Measurements from ENCODE around the gene AGAP9. TPM values are rescaled to one million over a fixed set of nuclear protein-coding genes. Genes with fewer than 3 reads are reported as not detected.
"Not testable (repeated sequence)": the region's sequence is repeated elsewhere in the genome, so short reads cannot be mapped to it uniquely, and the experiment has no call there.

AGAP9 gene
- total RNA-seq: 2.0 and 3.5 TPM in 2 replicates
- polyA plus RNA-seq (2012): 4.5 TPM

DNA sequence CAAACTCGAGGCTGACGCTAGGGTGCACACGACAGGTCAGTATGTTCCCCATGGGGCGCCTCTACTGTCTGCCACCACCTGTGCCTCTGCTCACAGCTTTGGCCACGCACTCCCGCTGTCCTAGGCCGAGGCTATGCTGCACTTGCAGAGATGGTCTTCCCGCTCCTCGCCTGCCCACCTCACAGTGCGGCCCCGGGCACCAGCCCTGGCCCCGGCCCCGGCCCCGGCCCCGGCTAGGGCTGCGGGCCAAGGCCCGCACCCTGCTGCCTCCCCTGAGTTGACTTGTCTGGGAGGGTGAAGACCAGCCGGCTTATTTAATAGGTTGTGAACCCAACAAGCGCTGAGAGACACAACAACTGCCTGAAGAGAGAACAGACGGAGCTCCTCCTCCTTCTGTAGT, at the start of gene AGAP9:
TSS of gene AGAP9 (minus strand) at position 164 of the 400 bp plus-strand sequence. CDS start at position 52, 112 bp downstream.
- not testable (repeated sequence) for DNase-seq (ENCODE audit: low read depth)

DNA sequence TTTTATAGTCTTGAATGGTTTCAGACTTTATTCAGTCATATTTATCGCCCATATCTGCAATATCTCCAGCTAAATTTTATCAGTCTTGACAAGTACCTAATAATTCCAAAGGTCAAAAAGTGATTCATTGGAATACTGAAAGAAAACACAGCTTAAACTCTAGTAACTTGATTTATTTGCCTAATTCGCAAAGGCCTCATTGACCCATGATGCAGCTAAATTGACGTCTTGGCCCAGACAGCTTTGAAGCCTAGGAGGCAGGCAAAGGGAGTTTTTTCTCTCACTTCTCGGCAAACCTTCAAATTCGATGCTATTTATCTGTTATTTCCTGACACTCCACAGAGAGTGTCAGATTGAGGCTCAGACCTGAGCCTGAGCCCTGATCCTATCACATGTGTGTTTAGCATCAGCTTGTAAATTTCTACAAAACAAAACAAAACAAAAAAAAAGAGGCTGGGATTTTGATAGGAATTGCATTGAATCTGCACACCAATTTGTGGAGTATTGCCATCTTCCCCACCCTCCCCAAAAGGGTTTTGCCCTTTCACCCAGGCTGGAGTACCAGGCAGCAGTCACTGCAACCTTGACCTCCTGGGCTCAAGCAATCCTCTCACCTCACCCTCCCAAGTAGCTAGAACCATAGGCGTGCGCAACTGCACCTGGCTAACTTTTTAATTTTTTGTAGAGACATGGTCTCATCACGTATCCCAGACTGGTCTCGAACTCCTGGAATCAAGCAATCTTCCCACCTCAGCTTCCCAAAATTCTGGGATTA, 47.9 kb upstream of the AGAP9 start:
- not testable (repeated sequence) for DNase-seq (ENCODE audit: low read depth)

DNA sequence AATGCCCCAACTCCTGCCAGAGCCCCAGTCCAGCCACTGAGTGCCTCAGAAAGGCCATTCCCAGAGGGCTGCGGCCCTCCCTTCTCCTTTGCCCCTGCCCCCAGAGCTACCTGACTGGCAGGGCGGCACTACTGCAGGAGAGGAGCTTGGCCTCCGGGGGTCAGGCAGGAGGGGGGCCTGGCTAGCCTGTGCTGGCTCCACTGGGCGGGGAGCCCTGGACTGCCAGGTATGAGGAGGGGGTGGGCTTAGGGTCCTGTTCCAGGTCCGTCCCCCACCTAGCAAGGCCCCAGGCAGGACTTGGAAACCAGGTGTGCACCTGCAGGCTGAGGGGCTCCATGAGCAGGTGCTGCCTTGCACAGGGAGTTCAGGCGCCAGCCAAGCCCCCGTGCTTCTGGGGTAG, 43.3 kb upstream of the AGAP9 start:
- DNase-seq (ENCODE audit: low read depth): not testable (repeated sequence)

DNA sequence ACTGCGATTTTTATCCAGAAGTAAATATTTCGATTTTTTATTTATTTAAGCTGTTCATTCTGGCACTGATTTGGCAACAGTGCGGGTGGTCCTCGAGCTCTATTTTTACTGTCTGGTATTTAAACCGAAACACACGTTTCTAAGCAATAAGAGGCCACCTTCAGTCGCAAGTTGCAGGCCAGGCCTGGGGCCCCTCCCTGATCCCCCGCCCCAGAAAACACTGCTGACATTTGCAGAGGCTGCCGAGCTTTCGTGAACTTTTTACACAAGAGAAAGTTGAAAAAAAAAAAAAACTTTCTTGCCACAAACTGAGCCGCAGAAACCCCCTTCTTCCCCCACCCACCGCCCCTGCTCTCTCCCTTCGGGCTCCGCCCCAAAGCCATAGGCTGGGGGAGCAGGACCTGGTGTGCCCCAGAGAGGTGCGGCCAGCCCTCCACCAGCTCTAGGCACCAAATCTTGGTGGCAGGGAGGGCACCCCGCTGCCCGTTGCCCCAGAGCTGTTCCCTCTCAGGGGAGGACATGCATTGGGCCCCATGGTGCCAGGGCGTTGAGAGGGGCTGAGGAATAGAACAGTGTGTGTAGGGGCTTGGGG, 42.8 kb upstream of the AGAP9 start:
- DNase-seq (ENCODE audit: low read depth): not testable (repeated sequence)

DNA sequence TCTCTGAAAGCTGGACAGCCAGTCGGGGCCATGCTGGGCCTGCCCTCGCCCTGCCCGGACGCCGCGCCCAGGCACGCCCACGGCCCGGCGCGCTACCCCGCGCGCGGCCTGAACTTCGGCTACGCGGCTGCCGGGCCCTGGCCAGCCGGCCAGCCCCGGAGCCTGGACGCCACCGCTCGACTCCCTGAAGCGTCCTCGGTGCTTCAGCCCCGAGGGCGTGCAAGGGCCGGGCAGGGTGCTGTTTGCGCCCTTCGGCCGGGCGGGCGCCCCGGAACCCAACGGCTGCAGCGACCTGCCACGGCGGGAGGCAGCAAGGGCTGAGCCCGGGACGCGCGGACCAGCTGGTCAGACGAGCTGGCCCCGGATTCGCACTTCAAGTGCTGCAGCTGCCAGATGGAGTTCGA, 42.1 kb upstream of the AGAP9 start:
- DNase-seq (ENCODE audit: low read depth): not testable (repeated sequence)

DNA sequence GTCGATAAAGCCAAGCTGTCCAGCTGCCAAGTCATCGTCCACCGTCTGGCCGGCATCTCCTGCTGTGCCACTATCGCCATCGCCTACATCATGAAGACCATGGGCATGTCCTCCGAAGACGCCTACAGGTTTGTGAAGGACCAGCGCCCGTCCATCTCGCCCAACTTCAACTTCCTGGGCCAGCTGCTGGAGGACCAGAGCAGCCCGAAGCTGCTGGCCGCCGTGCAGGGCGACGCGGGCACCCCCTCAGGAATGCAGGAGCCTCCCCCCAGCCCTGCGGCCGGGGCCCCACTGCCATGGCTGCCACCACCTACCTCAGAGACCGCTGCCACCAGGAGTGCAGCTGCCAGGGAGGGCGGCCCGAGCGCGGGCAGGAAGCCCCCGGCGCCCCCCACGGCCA, 41.5 kb upstream of the AGAP9 start:
- not testable (repeated sequence) for DNase-seq (ENCODE audit: low read depth)

DNA sequence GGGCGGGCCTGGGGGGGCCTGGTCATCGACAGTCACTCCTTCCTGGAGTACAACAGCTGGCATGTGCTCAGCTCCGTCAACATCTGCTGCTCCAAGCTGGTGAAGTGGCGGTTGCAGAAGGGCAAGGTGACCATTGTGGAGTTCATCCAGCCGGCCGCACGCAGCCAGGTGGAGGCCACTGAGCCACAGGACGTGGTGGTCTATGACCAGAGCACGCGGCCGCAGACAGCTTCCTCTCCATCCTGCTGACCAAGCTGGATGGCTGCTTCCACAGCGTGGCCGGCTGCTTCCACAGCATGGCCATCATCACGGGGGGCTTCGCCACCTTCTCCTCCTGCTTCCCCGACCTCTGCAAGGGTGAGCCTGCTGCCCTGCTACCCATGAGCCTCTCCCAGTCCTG, 40.9 kb upstream of the AGAP9 start:
- not testable (repeated sequence) for DNase-seq (ENCODE audit: low read depth)

DNA sequence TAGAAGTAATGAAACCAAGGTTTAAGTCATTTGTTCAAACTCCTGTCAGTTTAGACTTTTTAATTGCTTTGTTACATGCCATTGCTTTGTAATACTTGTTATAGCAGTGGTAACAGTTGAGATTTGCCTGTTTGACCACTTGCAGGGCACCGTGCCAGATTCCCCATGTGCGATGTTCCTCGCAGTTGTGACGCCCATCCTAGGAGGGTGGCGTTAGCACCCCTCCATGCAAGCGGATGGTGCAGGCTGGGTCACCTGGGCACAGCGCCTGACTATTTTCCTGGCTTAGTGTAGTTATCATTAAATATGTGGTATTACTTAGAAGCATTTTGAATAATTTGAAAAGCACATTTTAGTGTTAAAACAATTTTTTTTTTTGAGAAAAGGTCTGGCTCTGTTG, 37.0 kb upstream of the AGAP9 start:
- DNase-seq (ENCODE audit: low read depth): peak; percentile 5

DNA sequence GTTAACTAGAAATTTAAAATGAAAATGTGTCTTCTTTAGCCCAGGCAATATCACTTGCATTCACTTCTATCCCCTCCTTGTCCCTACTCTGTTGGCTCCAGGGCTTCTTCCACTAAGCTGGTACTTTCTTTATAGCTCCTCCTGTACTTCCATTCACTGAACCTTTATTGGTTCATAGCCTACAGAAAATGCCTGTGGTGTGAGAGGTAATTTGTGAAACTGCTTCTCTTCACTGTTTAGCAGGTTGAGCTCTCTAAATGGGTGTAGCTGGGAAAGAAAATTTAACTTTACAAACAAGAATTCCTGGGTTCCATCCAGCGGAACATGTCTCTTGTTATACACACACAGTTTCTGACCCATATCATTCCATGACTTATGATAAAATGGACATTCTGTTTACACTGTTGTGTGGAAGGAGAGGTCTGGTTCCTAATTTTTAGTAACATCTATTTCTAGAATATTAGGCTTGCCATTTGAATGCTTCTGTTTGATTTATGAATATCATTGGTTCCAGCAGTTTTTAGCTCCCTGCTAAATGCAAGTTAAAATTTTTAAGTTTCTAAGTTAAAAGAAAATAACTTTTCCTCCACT, 36.4 kb upstream of the AGAP9 start:
- peak; percentile 0 for DNase-seq (ENCODE audit: low read depth)

DNA sequence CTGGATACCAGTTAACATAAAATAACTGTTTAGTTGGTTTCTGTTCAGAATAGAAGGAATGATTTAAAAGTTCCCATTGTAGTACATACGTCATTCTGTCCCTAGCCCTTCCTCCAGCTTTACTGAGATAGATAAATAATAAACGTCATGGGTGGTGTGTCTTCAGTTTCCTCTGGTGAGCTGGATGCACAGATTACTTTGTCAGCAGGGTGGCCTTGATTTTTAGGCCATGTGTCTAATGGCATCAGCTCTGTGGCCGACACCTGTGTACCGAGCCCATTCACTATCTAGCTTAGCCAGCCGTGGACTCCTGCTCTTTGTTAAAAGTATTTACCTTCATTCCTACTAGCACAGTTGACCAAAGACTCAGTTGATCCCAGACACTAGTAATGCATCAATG, 34.7 kb upstream of the AGAP9 start:
- peak; percentile 0 for DNase-seq (ENCODE audit: low read depth)

DNA sequence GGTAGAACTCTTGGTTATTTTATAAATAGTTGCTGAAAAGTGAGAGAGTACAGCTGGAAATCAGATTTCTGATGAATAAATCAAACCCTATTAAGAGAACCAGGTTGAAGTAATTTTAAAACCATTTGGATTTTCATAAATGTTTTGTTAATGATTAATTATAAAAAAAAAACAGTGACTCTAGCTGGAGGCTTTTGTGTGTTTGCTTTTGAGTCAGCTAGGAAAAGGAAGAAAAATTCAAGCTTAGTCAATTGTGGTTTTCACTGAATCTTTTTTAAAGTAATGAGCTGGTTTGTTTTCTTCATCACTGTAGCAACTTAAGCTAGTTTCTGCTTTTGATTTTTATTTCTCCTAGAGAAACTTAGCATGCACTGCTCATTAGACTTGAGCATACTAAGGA, 34.2 kb upstream of the AGAP9 start:
- DNase-seq (ENCODE audit: low read depth): peak; percentile 2

DNA sequence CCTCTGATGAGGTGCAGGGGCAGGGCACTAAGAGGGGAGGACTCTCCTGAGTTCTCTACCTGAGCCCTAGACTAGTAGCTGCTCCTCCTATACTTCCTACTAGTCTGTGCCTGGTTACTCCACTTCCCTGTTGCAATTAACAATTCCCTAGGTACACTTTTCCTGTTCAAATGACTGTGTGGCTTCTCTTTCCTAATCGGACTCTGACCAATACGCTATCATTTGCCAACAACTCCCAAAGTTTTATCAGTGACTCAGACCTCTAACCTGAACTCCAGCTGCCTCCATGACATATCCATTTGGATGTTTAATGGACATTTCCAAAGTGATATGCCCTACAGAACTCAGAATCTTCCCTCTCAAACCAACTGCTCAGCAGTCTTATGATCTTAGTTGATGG, 31.9 kb upstream of the AGAP9 start:
- not testable (repeated sequence) for DNase-seq (ENCODE audit: low read depth)

DNA sequence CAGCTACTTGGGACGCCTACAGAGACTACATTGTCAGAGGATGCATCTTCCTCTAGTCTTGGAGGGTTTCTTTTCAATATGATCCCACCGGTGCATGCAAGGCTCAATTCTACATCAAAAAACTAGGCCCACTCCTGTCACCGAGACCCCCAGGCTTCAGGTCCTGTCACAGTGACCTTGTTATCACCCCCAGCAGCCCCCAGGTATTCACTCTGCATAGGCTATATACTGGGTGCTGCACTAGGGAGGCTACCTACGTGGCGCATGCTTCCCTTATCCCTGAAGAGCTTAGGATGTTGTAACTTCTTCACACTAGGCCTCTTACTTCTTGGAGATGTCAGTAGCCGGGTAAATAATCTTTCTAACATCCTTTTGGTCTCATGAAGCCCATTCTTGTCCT, 31.1 kb upstream of the AGAP9 start:
- DNase-seq (ENCODE audit: low read depth): not testable (repeated sequence)

DNA sequence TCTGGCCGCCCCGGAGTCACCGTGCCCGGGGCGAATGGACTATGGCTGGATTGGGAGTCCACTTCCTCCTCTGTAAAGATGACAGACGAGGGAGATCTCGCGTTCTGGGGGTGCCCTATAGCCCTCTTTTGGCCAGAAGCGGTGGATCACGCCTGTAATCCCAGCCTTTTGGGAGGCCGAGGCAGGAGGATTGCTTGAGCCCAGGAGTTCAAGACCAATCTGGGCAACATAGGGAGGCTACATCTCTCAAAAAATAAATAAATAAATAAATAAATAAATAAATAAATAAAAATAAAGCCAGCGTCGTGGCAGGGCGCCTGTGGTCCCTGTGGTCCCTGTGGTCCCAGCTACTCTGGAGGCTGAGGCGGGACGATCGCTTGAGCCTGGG, 30.4 kb upstream of the AGAP9 start:
- peak; percentile 21 for DNase-seq (ENCODE audit: low read depth)

DNA sequence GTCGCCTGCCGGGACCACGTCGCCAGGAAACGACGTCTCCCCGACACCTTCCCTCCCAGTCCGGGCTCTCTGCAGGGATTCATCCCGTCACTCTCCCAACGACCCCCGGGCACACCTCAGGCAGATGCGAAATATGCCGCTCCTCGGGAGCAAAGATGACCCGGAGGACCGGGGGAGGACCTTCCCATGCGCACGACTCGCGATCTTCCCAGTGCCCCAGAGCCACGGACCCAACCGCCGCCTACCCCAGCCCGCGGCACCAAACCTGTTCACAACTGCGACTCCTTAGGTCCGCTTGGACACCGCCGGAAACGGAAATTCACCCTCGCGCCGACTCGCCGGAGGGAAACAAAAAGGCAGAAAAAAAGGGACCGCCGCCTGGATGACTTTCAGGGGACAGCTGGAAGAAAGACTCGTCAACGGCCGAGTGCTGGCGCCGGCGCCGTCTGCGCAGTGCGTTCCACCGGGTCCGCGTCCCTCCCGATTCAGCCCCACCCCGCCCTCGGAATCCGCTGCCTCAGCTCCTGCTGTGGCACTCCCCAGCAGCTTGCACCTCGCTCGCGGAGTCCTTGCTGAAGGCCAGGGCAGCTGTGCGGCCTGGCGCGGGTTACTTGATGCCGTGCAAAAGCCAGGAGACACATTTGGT, 29.9 kb upstream of the AGAP9 start:
- peak; percentile 84 for DNase-seq (ENCODE audit: low read depth)

DNA sequence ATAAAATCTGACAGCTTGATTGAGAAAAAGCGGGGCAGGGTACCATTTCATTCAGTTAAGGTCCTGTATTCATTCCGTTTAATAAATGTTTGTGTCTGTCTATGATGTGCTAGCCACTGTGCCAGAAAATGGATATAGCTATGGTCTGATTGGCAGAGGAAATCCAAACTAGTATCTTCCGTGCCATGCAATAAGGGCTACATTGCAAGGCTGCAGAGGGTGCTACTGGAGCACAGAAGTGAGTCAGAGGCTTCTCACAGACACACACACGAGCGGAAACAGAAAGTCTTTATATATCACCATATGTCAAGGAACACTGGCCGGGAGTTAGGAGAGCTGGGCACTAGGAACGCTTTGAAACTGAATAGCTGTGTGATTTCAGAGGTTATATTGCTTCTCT, 29.3 kb upstream of the AGAP9 start:
- DNase-seq (ENCODE audit: low read depth): peak; percentile 55

DNA sequence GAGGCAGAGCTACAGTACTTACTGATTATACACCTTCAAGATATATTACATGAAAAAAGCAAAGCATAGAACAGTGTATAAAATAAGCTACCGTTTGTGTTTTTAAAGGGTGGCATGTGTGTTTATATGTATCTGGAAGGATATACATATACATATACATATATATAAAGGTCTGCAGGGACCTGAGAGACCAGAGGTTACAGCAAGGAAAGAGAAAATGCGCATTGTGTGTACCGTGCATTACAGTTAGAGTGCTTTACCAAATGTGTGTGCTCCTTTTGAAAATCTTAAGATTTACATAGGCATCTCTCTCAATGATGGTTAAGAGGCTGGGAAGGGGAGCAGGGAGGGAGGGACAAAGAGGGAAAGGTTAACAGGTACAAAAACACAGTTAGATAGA, 23.8 kb upstream of the AGAP9 start:
- DNase-seq (ENCODE audit: low read depth): not testable (repeated sequence)

DNA sequence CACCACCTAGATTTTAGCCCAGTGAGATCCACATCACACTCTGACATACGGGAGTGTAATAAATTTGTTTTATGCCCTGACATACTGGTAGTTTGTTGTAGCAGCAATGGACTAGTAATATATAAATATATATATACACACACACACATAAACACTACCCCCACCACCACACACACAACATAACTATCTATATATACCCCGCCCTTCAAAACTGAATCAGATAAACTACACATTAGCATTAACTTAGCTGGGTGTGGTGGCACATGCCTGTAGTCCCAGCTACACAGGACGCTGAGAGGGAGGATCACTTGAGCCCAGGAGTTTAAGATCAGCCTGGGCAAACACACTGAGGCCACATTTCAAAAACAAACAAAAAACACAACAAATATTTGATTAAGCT, 13.0 kb upstream of the AGAP9 start:
- DNase-seq (ENCODE audit: low read depth): not testable (repeated sequence)

DNA sequence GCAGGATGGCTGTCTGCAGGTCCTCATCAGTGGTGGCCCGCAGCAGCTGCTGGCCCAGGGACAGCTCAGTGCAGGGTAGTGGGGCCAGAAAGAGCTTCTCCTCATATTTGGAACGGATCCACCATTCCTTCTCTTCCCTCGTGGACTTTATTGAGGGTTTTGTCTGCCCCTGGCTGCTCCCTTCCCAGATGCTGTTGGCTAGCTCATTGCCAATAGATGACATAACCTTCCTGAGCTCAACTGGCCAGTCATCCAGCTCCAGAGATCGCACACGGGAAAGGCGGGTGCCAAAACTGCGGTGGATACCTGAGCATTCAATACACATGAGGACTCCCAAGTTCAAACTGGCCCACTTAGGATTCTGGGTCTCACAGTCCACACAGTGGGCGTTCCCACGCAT, 21.1 kb downstream of the AGAP9 start:
- DNase-seq (ENCODE audit: low read depth): not testable (repeated sequence)

DNA sequence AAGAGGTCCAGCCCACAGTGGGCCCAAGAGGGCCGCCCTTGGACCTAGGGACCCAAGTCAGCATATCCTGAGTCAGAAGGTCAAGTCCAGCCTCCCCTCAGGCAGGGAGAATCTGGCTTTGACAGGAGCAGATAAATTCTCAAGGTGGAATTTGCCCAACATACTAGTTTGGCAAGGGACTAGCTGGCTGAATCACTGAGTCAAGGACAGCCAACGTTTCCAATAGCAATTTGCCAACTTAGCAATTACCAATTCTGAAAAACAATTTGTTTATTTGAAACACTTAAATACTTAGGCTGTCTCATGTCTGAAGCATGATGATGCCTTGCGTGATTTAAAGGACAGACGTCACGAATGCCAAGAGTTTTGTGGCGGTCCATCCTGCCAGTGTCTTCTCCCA, 29.2 kb downstream of the AGAP9 start:
- not testable (repeated sequence) for DNase-seq (ENCODE audit: low read depth)

DNA sequence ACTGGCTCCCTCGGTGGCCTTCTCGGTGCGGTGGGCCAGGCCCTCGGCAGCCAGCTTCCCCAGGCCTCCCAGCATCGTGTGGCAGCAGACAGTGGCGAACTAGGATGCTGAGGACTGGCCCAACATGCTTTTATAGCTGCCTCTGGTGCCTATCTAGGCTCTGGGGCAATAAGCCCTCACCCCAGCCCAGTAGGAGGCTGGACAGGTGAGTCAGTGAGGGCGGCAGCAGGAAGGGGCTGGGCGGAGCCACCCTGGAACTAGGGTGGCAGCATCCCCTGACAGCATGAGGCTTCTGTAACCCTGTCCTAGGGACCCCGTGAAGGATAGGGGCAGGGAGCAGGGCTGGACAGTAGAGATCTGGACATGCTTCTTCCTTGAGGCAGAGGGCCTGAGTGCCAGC, 31.8 kb downstream of the AGAP9 start, which contains the start of gene FAM25G:
TSS of gene FAM25G (minus strand) at position 101 of the 400 bp plus-strand sequence. CDS start at position 75, 26 bp downstream.
- DNase-seq (ENCODE audit: low read depth): not testable (repeated sequence)

DNA sequence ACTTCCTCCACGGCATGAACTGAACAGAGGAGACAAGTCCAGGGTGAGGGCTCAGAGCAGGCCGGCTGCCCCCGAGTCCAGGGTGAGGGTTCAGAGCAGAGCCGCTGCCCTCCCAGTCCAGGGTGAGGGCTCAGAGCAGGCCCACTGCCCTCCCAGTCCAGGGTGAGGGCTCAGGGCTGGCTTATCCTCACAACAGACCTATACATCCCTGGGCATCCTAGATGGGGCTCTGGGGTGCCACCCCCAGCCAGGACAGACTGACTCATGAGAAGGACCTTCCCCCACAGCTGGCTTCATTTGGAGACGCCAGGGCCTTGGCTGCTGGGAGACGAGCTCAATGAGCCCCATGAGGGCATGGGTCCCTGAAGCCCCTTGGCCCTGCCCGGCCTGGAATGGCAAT, 33.8 kb downstream of the AGAP9 start:
- DNase-seq (ENCODE audit: low read depth): not testable (repeated sequence)

All from myocyte (in vitro differentiated cells).